Nephron (organoid): ENCODE results near the gene SDF4.

Experiments used
- H3K27ac Mint-ChIP-seq, 3 experiments: 2 replicates each; pipeline ENCODE4 v1.8.0; 2020; ENCODE audit warnings: mixed read lengths in 3 of 3, mild to moderate bottlenecking in 2 of 3, moderate library complexity in 1 of 3
- H3K27me3 Mint-ChIP-seq: 2 replicates; pipeline ENCODE4 v1.8.0; 2021; ENCODE audit warnings: low read depth, mild to moderate bottlenecking, moderate library complexity, mixed read lengths
- H3K36me3 Mint-ChIP-seq: 2 replicates; pipeline ENCODE4 v1.8.0; 2020; ENCODE audit warnings: low read depth, mixed read lengths
- H3K4me1 Mint-ChIP-seq: 2 replicates; pipeline ENCODE4 v1.8.0; 2020; ENCODE audit warnings: mixed read lengths
- H3K4me3 Mint-ChIP-seq, 3 experiments: 2 replicates each; pipeline ENCODE4 v1.8.0; 2020; ENCODE audit warnings: mild to moderate bottlenecking in 3 of 3, mixed read lengths in 3 of 3, moderate library complexity in 2 of 3
- H3K9me3 Mint-ChIP-seq: 2 replicates; pipeline ENCODE4 v1.8.0; 2020; ENCODE audit warnings: mixed read lengths
- TF ChIP-seq, protein P1 (sequence below), 3 experiments: fragments of 200-600 bp; sonication (generic); IDR thresholded peaks; one replicate each; pipeline ENCODE4 v1.5.0; 2021; ENCODE audit warnings: antibody characterized with exemption in 3 of 3; ENCODE audit not compliant: unreplicated experiment in 3 of 3

Gene SDF4

GRCh38 chr1:1245817-1246576 lies 14.2 kb upstream of the SDF4 start:
- no peak overlapping the region for H3K4me3 Mint-ChIP-seq
- H3K9me3 Mint-ChIP-seq: no peaks in the 10 kb centered on the region
- TF ChIP-seq, protein P1, sequence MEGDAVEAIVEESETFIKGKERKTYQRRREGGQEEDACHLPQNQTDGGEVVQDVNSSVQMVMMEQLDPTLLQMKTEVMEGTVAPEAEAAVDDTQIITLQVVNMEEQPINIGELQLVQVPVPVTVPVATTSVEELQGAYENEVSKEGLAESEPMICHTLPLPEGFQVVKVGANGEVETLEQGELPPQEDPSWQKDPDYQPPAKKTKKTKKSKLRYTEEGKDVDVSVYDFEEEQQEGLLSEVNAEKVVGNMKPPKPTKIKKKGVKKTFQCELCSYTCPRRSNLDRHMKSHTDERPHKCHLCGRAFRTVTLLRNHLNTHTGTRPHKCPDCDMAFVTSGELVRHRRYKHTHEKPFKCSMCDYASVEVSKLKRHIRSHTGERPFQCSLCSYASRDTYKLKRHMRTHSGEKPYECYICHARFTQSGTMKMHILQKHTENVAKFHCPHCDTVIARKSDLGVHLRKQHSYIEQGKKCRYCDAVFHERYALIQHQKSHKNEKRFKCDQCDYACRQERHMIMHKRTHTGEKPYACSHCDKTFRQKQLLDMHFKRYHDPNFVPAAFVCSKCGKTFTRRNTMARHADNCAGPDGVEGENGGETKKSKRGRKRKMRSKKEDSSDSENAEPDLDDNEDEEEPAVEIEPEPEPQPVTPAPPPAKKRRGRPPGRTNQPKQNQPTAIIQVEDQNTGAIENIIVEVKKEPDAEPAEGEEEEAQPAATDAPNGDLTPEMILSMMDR (IDR thresholded peaks at IDR 0.05; ENCODE audit: unreplicated experiment in 3 of 3): no peak
- H3K36me3 Mint-ChIP-seq: no peaks in the 10 kb centered on the region
- H3K27me3 Mint-ChIP-seq: peaks cover 9% of the 10 kb centered on the region
- H3K27ac Mint-ChIP-seq: no peak overlapping the region
- H3K4me1 Mint-ChIP-seq: no peaks in the 10 kb centered on the region

DNA sequence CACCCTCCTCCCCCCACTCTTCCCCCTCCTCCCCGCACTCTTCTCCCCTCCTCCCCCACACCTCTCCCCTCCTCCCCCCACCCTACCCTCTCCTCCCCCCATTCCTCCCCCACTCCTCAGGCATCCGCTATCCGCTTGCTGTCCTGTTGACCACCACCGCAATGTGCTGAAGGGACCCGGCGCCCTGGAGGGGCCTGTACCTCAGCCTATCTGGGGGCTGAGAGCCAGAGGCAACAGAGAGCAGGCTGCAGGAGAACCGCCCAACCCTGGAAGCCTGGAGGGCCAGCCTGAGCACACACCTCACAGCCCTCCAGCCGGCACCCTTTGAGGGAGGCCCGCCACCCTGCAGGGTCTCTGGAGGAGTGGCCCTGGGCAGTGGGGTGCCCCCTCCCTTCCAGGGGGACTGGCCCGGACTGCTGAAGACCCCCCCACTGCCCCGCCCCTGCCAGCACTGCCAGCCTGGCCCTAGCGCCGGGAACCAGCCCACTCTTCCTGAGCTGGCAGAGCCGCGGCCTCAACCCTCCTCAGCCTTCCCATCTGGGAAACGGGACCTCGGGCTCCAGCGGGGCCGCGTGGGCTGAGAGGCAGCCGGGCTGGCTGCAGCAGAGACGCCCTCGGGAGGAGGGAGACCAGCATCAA lies 13.5 kb upstream of the SDF4 start:
- no peaks in the 10 kb centered on the region for H3K4me1 Mint-ChIP-seq
- no peaks in the 10 kb centered on the region for H3K36me3 Mint-ChIP-seq
- H3K27me3 Mint-ChIP-seq: peaks cover 9% of the 10 kb centered on the region
- no peak overlapping the region for H3K27ac Mint-ChIP-seq
- TF ChIP-seq, protein P1 (IDR thresholded peaks at IDR 0.05; ENCODE audit: unreplicated experiment in 3 of 3): no peak
- H3K9me3 Mint-ChIP-seq: no peaks in the 10 kb centered on the region
- H3K4me3 Mint-ChIP-seq: no peak overlapping the region

- TF ChIP-seq, protein P1 (IDR thresholded peaks at IDR 0.05; ENCODE audit: unreplicated experiment in 3 of 3): no peak
- no peaks in the 10 kb centered on the region for H3K36me3 Mint-ChIP-seq
- no peaks in the 10 kb centered on the region for H3K4me1 Mint-ChIP-seq
- H3K9me3 Mint-ChIP-seq: no peaks in the 10 kb centered on the region
- H3K4me3 Mint-ChIP-seq: peak overlapping the region in 1 of 3 experiments; percentile 19
- no peak overlapping the region for H3K27ac Mint-ChIP-seq
- H3K27me3 Mint-ChIP-seq: peaks cover 9% of the 10 kb centered on the region
These were observed 12.5 kb upstream of the SDF4 start for GRCh38 chr1:1244192-1244811.

DNA sequence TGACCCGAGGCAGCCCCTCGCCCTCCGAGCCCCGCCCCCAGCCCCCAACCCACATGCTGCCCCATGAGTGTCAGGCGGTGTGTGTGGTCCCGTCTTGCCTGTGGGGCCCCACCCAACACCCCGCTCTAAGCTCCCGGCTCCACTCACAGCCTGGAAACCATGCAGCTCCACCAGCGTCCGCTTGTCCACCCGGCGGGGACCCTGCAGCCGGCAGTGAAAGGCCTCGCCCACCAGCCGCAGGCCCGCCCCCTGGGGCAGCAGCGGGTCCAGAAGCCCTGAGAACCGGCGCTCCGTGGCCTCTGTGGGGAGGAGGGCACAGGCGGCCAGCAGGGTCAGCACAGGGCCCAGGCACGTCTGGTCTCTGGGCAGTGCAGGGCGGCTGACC lies 12.0 kb upstream of the SDF4 start:
- TF ChIP-seq, protein P1 (IDR thresholded peaks at IDR 0.05; ENCODE audit: unreplicated experiment in 3 of 3): no peak
- H3K9me3 Mint-ChIP-seq: no peaks in the 10 kb centered on the region
- peak overlapping the region in 1 of 3 experiments; percentile 19 for H3K4me3 Mint-ChIP-seq
- H3K27ac Mint-ChIP-seq: no peak overlapping the region
- H3K4me1 Mint-ChIP-seq: no peaks in the 10 kb centered on the region
- peaks cover 9% of the 10 kb centered on the region for H3K27me3 Mint-ChIP-seq
- H3K36me3 Mint-ChIP-seq: no peaks in the 10 kb centered on the region

DNA sequence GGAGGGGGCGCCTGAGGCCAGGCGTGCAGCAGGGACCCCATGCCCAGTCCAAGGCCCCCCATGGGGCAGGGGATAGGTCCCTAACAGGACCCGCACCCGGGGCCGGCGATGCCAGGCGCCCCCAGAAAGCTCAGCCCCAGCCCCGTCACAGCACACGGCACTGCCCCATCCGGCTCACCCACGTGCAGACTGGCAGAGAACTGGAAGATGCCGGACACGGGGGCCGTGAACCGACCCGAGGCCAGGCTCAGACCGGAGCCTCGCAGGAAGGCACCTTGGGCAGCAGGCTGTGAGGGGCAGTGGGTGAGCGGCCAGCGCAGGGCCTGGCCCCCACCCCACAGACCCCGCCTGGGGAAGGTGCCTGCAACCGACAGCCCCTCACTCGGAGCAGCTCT lies 11.5 kb upstream of the SDF4 start:
- Mint-ChIP-seq H3K27me3 (peaks cover 9% of the 10 kb centered on the region), H3K36me3 (no peaks in the 10 kb centered on the region), H3K9me3 (no peaks in the 10 kb centered on the region), H3K4me3 (no peak overlapping the region), H3K4me1 (no peaks in the 10 kb centered on the region), H3K27ac (no peak overlapping the region)
- TF ChIP-seq, protein P1 (IDR thresholded peaks at IDR 0.05; ENCODE audit: unreplicated experiment in 3 of 3): no peak
